Medulla oblongata (tissue), 1 donor: ENCODE data around the gene FHIP1B.

Experiments used
- DNase-seq: peaks from one replicate; pipeline ENCODE4 v3.0.0-alpha.2; 2015; ENCODE audit errors: extremely low spot score

The FHIP1B gene

GRCh38 chr11:6201481-6201880, 33.0 kb downstream of the FHIP1B start:
- no peak for DNase-seq

GRCh38 chr11:6200975-6201374, 33.5 kb downstream of the FHIP1B start:
- DNase-seq: peak; percentile 68

- DNase-seq: no peak
Measured at GRCh38 chr11:6199174-6199810, 35.1 kb downstream of the FHIP1B start, which contains the start of gene OR52W1. Gene OR52W1, plus strand, starts transcription at chr11:6199224. Its CDS starts 0 bp downstream, at chr11:6199224.

- no peak for DNase-seq
Measured at GRCh38 chr11:6197466-6198200, 36.8 kb downstream of the FHIP1B start.

- DNase-seq: no peak
Measured at GRCh38 chr11:6196396-6196795, 38.0 kb downstream of the FHIP1B start.

- no peak for DNase-seq
Measured at GRCh38 chr11:6194065-6194581, 40.3 kb downstream of the FHIP1B start.

GRCh38 chr11:6191742-6192141, 42.7 kb downstream of the FHIP1B start:
- DNase-seq: no peak

- DNase-seq: no peak
Measured at GRCh38 chr11:6175440-6175839, 59.0 kb downstream of the FHIP1B start.

GRCh38 chr11:6170226-6170625, 64.2 kb downstream of the FHIP1B start, which contains the start of gene OR52B2:
Gene OR52B2, minus strand, starts transcription at chr11:6170326. Its CDS starts 0 bp downstream, at chr11:6170326.
- DNase-seq: no peak
